ENCODE data around the gene GJB4.
"Not testable (repeated sequence)": the region's sequence is repeated elsewhere in the genome, so short reads cannot be mapped to it uniquely, and the experiment has no call there.

GJB4 gene

GRCh38 chr1:34759503-34760357 is at the start of gene GJB4:
Gene GJB4, plus strand, starts transcription at chr1:34759740. Its CDS starts 1,515 bp downstream, at chr1:34761255.
- no peak for DNase-seq (ENCODE audit: low read depth in 2 of 2)

DNA sequence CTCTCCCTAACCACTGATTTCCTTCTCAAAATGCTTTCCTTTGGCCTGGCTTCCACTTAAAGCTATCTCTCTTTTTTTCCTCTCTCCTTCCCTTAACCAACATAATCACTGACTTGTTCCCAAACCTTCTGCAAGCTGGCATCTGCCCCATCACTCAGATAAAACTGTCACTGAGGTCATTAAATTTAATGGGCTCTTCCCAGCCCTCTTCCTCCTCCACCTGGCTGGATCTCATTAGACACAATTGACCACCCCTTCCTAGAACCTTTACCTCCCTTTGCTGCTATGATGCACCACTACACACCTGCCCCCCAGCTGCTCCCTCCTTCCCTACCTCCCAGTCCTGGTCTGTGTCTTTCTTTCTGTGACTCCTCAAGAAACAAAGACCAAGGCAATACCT is 48.7 kb upstream of the GJB4 start:
- no peak for DNase-seq (ENCODE audit: low read depth in 2 of 2)

DNA sequence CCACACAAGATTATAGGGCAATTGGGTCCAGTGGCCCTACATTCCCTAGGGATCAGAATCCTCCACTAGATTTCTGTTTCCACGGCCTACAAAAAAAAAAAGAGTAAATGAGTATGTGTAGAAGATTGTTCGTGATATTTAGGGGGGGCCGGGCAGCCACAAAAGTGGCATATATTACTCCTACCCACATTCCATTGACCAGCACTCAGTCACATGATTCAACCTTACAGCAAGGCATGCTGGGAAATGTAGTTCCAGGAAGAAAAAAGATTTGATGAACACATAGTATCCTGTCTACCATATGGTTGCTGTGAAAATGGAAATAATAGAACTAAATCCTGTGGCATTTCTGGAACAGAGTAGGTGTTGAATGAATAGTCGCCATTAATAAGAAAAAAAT is 48.1 kb upstream of the GJB4 start:
- no peak for DNase-seq (ENCODE audit: low read depth in 2 of 2)

GRCh38 chr1:34712007-34712688 is 47.4 kb upstream of the GJB4 start:
- no peak for DNase-seq (ENCODE audit: low read depth in 2 of 2)

- DNase-seq (ENCODE audit: low read depth in 2 of 2): no peak
Observed at GRCh38 chr1:34713443-34713842, 46.1 kb upstream of the GJB4 start.

- DNase-seq (ENCODE audit: low read depth in 2 of 2): no peak
Observed at GRCh38 chr1:34714386-34714785, 45.2 kb upstream of the GJB4 start.

- no peak for DNase-seq (ENCODE audit: low read depth in 2 of 2)
Observed at GRCh38 chr1:34715139-34715538, 44.4 kb upstream of the GJB4 start.

DNA sequence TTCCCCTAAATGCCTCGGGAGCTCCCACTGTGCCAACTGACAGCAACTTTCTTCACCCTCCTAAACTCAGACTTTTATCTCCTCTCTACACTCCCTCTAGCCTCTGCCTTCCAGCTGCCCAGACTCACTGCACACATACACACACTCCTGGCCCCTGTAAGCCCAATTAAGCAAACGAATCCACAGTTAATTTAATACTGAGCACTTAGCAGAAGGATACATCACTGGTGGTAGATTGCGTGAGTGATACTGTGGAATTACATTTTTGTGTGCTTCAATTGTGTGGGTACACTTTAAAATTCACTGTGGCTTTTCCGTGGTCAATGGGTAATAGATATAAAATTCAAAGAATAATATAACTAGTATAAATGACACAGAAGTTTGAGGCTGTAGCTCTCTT is 38.3 kb upstream of the GJB4 start:
- DNase-seq (ENCODE audit: low read depth in 2 of 2): no peak

DNA sequence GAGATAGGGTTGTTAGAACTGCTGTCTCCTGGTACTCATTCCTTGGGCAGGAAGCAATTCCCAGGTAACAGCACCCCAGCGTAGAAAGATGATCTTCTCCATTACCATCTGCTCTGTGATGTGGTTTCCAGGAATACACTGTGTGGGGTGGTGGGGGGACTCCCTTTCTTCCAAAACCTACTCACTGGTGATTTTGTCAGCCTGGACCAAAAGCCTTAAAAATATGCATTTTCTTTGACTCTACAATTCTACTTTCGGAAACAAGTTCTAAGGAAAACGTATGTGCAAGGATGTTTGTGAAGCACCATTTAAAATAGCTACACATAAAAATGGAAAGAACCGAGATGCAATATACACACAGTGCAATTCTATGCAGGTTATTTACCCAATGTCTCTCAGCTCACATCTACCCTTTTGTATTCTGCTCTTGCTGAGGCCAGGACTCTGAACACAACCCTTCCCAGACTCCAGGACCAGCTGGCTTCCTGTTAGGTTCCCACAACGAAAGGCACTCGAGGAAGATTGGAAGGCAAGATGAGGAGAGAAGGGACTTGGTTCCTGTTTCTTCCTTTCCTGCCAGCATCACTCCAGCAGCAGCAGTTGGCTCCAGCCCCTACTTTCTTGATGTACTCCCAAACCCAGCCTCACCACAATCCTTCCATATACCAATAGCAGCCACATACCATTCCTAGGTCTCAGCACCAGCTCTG is 37.7 kb upstream of the GJB4 start:
- no peak for DNase-seq (ENCODE audit: low read depth in 2 of 2)

DNA sequence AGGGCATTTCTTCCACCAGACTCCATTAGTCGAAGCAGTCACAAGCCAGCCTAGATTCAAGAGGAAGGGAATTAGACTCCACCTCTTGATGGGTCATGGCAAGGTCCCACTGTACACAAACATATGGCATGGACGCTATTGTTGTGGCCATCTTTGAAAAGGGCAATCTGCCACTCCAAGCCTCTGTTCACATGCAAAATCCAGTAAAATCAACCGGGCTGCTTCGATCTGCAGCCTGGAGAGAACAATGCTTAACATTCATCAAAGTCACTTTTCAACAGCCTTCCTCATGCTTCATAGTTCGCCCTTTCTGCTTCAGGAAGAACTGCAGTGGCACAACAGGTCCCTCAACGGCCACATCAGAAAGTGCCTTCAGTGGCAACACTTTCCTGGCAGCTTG is 32.7 kb upstream of the GJB4 start:
- DNase-seq (ENCODE audit: low read depth in 2 of 2): no peak

GRCh38 chr1:34730485-34730884 is 29.1 kb upstream of the GJB4 start:
- DNase-seq (ENCODE audit: low read depth in 2 of 2): no peak

GRCh38 chr1:34732831-34733230 is 26.7 kb upstream of the GJB4 start:
- not testable (repeated sequence) for DNase-seq (ENCODE audit: low read depth in 2 of 2)

- DNase-seq (ENCODE audit: low read depth in 2 of 2): no peak
Observed at GRCh38 chr1:34736692-34737091, 22.8 kb upstream of the GJB4 start.

DNA sequence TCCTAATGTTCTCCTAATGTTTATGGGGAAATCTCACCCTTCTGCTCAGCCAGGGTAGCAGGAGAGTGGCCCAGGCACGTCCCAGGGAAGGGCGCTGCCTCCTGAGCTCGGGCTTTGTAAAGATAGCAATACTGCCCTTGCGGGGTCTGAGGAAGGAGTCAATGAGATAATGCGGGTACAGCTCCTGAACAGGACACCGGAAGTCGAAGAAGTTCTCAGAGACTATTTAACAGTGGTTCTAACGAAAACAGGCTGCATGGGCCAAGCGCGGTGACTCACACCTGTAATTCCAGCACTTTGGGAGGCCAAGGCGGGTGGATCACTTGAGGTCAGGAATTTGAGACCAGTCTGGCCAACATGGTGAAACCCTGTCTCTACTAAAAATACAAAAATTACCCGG is 22.3 kb upstream of the GJB4 start:
- DNase-seq (ENCODE audit: low read depth in 2 of 2): not testable (repeated sequence)

DNA sequence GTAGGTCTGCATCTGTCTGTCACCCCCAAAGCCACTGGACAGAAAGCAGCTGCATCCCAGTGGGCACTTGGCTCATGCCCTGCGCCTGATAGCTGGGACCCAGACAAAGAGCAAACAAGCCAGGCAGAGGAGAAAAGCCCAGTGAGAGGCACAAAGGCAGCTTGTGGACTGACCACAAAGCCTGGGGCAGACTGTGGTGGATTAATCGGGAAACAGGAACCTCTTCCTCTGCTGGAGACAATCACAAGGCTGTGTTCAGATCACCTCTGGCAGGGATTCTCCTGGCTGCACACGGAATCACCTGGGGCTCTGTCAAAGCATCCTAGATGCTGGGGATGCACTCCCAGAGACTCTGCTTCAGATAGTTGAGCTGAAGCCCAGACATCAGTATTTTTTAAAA is 19.9 kb upstream of the GJB4 start:
- no peak for DNase-seq (ENCODE audit: low read depth in 2 of 2)

DNA sequence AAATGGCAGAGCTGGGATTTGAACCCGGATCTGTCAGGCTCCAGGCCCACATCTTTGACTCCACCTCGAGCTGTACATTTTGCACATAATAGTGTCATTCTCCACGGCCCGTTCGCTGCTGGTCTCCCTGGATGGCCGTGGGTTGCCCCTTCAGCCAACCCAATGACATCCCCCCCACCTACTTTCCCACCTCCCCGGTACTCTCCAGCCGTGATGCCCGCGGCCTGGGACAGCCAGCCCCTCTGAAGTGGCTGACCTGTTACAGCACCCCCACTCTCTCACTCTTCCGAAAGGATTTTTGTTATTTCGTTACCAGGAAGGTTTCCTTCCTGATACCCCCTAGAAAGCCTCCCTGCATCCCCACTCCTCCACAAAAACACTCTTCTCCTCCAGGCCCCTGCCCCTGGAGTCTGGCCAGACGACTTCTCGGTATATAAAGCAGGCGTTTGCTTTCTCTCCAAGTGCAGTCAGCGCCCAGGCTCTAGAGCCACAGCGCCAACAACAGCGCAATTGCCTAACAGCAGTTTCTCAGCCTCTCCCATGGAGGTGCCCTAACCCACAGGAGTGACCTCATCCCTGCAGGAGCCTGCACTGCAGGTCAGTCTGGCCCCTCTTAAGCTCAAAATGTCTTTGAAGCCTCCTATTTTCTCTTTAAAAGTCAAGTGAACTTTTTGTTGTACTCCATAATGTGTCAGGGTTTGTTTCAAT is 19.2 kb upstream of the GJB4 start:
- DNase-seq (ENCODE audit: low read depth in 2 of 2): no peak

GRCh38 chr1:34742667-34743270 is 16.8 kb upstream of the GJB4 start:
- peak; percentile 71 to 77 for DNase-seq (ENCODE audit: low read depth in 2 of 2)

DNA sequence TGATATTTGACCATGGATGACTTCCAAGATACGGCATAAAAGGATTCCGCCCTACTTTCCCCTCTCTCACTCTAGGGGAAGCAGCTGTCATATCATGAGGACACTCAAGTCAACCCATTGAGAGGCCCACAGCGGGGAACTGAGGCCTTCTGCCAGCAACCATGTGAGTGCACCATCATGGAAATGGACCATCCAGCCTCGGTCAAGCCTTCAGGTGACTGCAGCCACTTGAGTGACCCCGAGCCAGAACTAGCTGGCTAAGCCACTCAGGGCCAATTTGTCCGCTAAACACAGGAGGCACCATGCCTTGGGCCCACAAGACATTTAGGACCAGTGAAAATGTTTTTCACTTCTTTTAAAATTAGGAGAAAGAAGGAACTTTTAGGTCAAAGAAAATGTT is 15.8 kb upstream of the GJB4 start:
- DNase-seq (ENCODE audit: low read depth in 2 of 2): no peak

DNA sequence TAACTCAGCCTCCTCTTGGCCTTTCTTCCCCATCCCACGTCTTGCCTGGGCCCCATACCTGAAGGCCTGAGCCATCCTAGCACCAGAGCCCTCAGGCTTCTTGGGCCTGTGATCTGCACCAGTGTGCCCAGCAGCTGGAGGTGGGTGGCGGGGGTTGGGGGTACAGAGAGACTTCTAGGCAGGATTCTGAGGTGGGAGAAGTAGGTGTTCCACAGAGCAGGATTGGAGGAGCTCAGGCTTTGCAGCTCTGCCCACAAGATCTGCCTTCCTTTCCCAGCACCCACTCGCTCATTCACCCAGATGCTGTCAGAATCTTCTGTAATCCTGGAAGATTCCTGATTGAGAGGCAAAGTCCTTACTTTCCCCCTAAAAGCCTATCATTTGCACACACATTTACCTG is 14.7 kb upstream of the GJB4 start:
- DNase-seq (ENCODE audit: low read depth in 2 of 2): no peak

DNA sequence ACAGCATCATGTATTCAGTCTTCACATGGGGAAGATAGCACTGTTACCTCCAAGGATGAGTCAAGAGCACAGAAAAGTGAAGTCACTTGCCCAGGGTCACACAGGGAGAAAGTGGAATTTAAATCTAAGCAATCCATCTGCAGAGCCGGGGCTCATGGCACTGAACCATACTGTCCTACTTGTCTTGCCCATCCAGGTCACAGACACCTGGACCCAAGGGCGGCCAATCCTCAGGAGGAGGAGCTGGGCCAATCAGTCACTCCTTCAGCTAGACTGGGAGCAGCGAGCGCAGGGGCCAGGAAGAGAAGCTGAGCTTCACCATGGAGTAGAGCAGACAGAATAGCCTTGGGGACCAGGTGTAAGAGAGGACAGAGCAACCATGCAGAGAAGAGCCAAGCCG is 13.9 kb upstream of the GJB4 start:
- no peak for DNase-seq (ENCODE audit: low read depth in 2 of 2)

GRCh38 chr1:34746101-34746500 is 13.4 kb upstream of the GJB4 start:
- no peak for DNase-seq (ENCODE audit: low read depth in 2 of 2)

Measured in stimulated activated CD8-positive, alpha-beta memory T cell treated with anti-CD3 and anti-CD28 coated beads, Interleukin-2, amount 100 ng/mL, for 48 hours (primary cell).